Small intestine (tissue), 7 donors: Measurements from ENCODE around the gene SOSTDC1. TPM values are rescaled to one million over a fixed set of nuclear protein-coding genes. Genes with fewer than 3 reads are reported as not detected.
A peak's percentile ranks its signal among the peaks of the same experiment; 100 is the strongest.

ENCODE experiments used
- DNase-seq, 2 donors: peaks; one replicate each; pipeline versions ENCODE4 v3.0.0 to v3.0.0-alpha.2; 2013
- FAIRE-seq: peaks from 2 replicates; lab custom pipeline; 2012; peaks lifted over from hg19 to GRCh38; lab: Jason Lieb, UNC
- H3K27ac ChIP-seq, 3 donors: one replicate each; pipeline ENCODE4 v1.5.1; 2013; ENCODE audit warnings: low read length in 2 of 3, mild to moderate bottlenecking in 2 of 3, control low read depth in 1 of 3, inconsistent platforms in 1 of 3, low read depth in 1 of 3, moderate library complexity in 1 of 3
- H3K27me3 ChIP-seq, 3 donors: one replicate each; pipeline ENCODE4 v1.6.1; 2013; ENCODE audit warnings: low read length in 3 of 3, inconsistent platforms in 1 of 3; ENCODE audit not compliant: control insufficient read depth in 3 of 3, insufficient read depth in 3 of 3
- H3K36me3 ChIP-seq, 3 donors: one replicate each; pipeline ENCODE4 v1.6.1; 2013; ENCODE audit warnings: low read length in 3 of 3, inconsistent platforms in 1 of 3, low read depth in 1 of 3, mild to moderate bottlenecking in 1 of 3, moderate library complexity in 1 of 3; ENCODE audit not compliant: control insufficient read depth in 3 of 3, insufficient read depth in 2 of 3
- H3K4me1 ChIP-seq, 3 donors: one replicate each; pipeline ENCODE4 v1.6.1; 2013; ENCODE audit warnings: low read length in 2 of 3, inconsistent platforms in 1 of 3, low read depth in 1 of 3, mild to moderate bottlenecking in 1 of 3, moderate library complexity in 1 of 3; ENCODE audit not compliant: control insufficient read depth in 3 of 3, insufficient read depth in 2 of 3
- H3K4me3 ChIP-seq, 3 donors: one replicate each; pipeline ENCODE4 v1.5.1; 2013; ENCODE audit warnings: low read length in 3 of 3, control low read depth in 1 of 3, inconsistent platforms in 1 of 3, low read depth in 1 of 3, mild to moderate bottlenecking in 1 of 3, moderate library complexity in 1 of 3
- H3K9me3 ChIP-seq, 2 donors: one replicate each; pipeline ENCODE4 v1.6.1; 2013; ENCODE audit warnings: low read depth in 1 of 2, low read length in 1 of 2; ENCODE audit not compliant: control insufficient read depth in 2 of 2, insufficient read depth in 1 of 2
- WGBS, 3 donors: extraction: QIAGEN DNeasy Blood & Tissue Kit; methylation state at CpG; one replicate each; pipeline ENCODE4 v1.1.7; 2013; 5-methylcytosine and 5-hydroxymethylcytosine counted together
- polyA plus RNA-seq, 4 donors: library from polyadenylated mRNA; stranded (reverse) in 3 of 4; unstranded in 1 of 4; fragments of 200-250 nt in 3 of 4; fragments of 120-200 nt in 1 of 4; gene quantifications; one replicate each; pipeline versions ENCODE4 v1.2.1 to v1.2.3, GENCODE V29; 2013
- donor health status: healthy with polysubstance abuse.
- donor health status: control.
- donor health status: control.
- donor health status: Bipolar disorder and iron deficiency.
- donor health status: healthy.

The SOSTDC1 gene
- polyA plus RNA-seq, 4 donors, result 0.22 to 9.8 (median 0.73) TPM

GRCh38 chr7:16421333-16422102 is 44.0 kb downstream of the SOSTDC1 start, which contains the start of gene CRPPA:
CRPPA (minus strand) TSS chr7:16421538; CDS start chr7:16421322, 216 bp downstream.
- FAIRE-seq (no peak), DNase-seq (peak; percentile 82 to 84)
- H3K27me3 ChIP-seq, result no peaks in the 10 kb centered on the region
- no peaks in the 10 kb centered on the region for H3K36me3 ChIP-seq
- H3K4me3 ChIP-seq, result peak within 1 kb of the TSS; percentile 50 to 61 (median 55)
- WGBS, 3 donors, result 3 to 10% (median 8%) methylated on average over 33 to 50 of the region's 50 CpGs
- no peaks in the 10 kb centered on the region for H3K9me3 ChIP-seq
- H3K27ac ChIP-seq, result peak within 1 kb of the TSS; percentile 91 to 96 (median 93)
- H3K4me1 ChIP-seq, result peaks cover 0 to 17% (median 6%) of the 10 kb centered on the region in 3 donors

GRCh38 chr7:16420649-16421332 is 44.7 kb downstream of the SOSTDC1 start:
- H3K36me3 ChIP-seq, result no peaks in the 10 kb centered on the region
- peak; percentile 93 for DNase-seq
- 0% methylated on average over 44 to 56 of the region's 56 CpGs for WGBS, 3 donors
- peak overlapping the region; percentile 91 to 96 (median 93) for H3K27ac ChIP-seq
- no peaks in the 10 kb centered on the region for H3K9me3 ChIP-seq
- no peaks in the 10 kb centered on the region for H3K27me3 ChIP-seq
- FAIRE-seq, result no peak
- H3K4me3 ChIP-seq, result peak overlapping the region; percentile 50 to 61 (median 55)
- peaks cover 0 to 17% (median 6%) of the 10 kb centered on the region in 3 donors for H3K4me1 ChIP-seq

- H3K4me1 ChIP-seq, result peaks cover 0 to 17% (median 6%) of the 10 kb centered on the region in 3 donors
- no peak for DNase-seq
- peak overlapping the region in 2 of 3 donors; percentile 93 to 96 for H3K27ac ChIP-seq
- WGBS, 3 donors, result 0 to 2% (median 1%) methylated on average over 3 of the region's 3 CpGs
- H3K36me3 ChIP-seq, result no peaks in the 10 kb centered on the region
- H3K9me3 ChIP-seq, result no peaks in the 10 kb centered on the region
- no peak for FAIRE-seq
- peak overlapping the region in 2 of 3 donors; percentile 50 to 61 for H3K4me3 ChIP-seq
- no peaks in the 10 kb centered on the region for H3K27me3 ChIP-seq
Measured at GRCh38 chr7:16420329-16420648, 45.2 kb downstream of the SOSTDC1 start.

DNA sequence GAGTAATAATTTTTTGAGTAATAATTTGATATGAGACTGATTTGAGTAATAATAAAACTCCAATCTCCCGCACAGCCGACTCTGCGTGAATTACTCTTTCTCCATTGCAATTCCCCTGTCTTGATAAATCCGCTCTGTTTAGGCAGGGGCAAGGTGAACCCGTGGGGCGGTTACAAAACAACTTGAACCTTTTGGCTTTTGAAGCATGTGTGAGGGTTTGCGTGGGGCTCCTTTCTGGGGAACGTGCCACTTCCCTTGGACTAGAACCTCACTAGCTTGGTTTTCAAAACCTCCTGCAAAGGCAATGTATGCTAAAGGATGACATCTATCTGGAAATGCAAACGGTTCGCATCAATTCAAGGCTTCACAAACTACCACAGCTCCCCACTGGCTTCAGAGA is 45.7 kb downstream of the SOSTDC1 start:
- no peaks in the 10 kb centered on the region for H3K36me3 ChIP-seq
- DNase-seq (no peak), FAIRE-seq (no peak)
- no peaks in the 10 kb centered on the region for H3K9me3 ChIP-seq
- H3K27ac ChIP-seq, result peak overlapping the region in 2 of 3 donors; percentile 93 to 96
- H3K27me3 ChIP-seq, result no peaks in the 10 kb centered on the region
- 28 to 63% (median 31%) methylated on average over 10 of the region's 10 CpGs for WGBS, 3 donors
- H3K4me3 ChIP-seq, result peak overlapping the region in 1 of 3 donors; percentile 61
- H3K4me1 ChIP-seq, result peaks cover 0 to 17% (median 6%) of the 10 kb centered on the region in 3 donors

DNA sequence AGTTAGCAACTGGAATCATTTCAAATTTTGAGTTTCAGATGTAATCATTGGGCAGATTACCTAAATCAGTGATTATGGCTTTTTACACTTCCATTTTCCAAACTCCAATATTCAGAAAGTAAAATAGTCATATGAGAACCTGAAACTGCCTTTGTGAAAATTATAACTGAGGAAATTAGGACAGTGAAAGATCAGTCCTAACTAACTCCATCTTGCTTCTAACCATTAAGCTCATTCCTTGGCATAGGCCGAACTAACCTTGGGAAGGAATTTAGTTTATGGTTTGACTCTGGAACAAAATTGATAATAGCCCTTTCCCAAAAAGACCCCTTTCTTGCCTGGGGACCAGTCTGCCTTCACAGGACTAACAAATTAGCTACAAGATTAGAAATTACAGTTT is 46.4 kb downstream of the SOSTDC1 start:
- Histone ChIP-seq H3K9me3 (no peaks in the 10 kb centered on the region), H3K4me3 (no peak overlapping the region), H3K27ac (no peak overlapping the region), H3K36me3 (no peaks in the 10 kb centered on the region), H3K27me3 (no peaks in the 10 kb centered on the region), H3K4me1 (peaks cover 0 to 17% (median 6%) of the 10 kb centered on the region in 3 donors)
- 93 to 98% (median 96%) methylated on average over 1 of the region's 1 CpG for WGBS, 3 donors
- DNase-seq (no peak), FAIRE-seq (no peak)

DNA sequence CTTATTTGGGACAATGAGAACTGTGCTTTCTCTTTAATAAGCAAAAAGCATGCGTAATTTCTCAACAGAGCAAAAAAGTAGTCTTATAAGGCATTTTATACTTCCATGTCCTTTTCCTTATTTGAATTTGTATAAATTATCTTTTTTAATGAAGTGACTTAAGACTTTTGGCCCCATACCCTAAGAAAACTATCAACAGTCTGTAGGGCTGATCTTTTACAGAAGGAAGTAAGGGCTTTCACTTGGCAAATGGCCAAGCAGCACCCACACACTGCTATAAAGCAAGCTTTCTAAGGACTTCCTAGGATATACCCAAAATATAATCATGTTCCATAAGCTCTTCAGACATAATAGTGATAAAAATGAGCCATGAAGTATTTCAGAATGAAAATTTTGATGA is 47.6 kb downstream of the SOSTDC1 start:
- Histone ChIP-seq H3K27ac (no peak overlapping the region), H3K36me3 (no peaks in the 10 kb centered on the region), H3K4me1 (peaks cover 0 to 17% (median 6%) of the 10 kb centered on the region in 3 donors), H3K9me3 (no peaks in the 10 kb centered on the region), H3K4me3 (no peak overlapping the region), H3K27me3 (no peaks in the 10 kb centered on the region)
- WGBS, 3 donors, result 34 to 44% (median 34%) methylated on average over 1 of the region's 1 CpG
- no peak for DNase-seq
- FAIRE-seq, result no peak

DNA sequence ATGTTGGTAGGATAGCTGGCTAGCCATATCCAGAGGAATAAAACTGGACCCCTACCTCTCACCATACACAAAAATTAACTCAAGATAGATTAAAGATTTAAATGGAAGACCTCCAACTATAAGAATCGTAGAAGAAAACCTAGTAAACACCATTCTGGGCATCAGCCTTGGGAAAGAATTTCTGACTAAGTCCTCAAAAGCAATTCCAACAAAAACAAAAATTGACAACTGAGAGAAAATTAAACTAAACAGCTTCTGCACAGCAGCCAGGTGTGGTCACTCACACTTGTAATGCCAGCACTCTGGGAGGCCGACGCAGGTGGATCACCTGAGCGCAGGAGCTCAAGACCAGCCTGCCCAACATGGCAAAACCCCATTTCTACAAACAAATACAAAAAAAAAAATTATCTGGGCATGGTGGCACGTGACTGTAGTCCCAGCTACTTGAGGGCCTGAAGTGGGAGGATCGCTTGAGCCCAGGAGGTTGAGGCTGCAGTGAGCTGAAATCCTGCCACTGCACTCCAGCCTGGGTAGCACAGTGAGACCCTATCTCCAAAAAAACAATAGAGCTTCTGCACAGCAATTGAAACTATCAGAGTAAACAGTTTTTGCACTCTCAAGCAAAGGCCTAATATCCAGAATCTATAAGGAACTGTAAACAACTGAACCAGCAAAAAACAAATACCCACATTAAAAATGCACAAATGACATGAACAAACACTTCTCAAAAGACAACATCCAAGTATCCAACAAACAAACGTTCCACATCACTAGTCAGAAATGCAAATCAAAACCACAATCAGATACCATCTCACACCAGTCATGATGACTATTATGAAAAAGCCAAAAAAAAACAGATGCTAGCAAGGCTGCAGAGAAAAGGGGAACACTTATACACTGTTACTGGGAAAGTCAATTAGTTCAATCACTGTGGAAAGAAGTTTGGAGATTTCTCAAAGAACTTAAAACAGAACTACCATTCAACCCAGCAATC is 49.0 kb downstream of the SOSTDC1 start:
- FAIRE-seq (no peak), DNase-seq (no peak)
- peaks cover 0 to 9% (median under 1%) of the 10 kb centered on the region in 3 donors for H3K4me1 ChIP-seq
- 75 to 86% (median 79%) methylated on average over 7 of the region's 7 CpGs for WGBS, 3 donors
- H3K4me3 ChIP-seq, result no peak overlapping the region
- H3K27ac ChIP-seq, result no peak overlapping the region
- H3K9me3 ChIP-seq, result no peaks in the 10 kb centered on the region
- H3K27me3 ChIP-seq, result no peaks in the 10 kb centered on the region
- no peaks in the 10 kb centered on the region for H3K36me3 ChIP-seq
